H9 (cell line): ENCODE measurements around the gene RAB3C. TPM values are rescaled to one million over a fixed set of nuclear protein-coding genes. Genes with fewer than 3 reads are reported as not detected.

ENCODE experiments used
- DNase-seq: peaks from one replicate; pipeline ENCODE4 v3.0.0-alpha.2; 2017
- H2AFZ ChIP-seq: one replicate; pipeline ENCODE4 v1.6.1; 2013; ENCODE audit warnings: mild to moderate bottlenecking, low read length, control low read depth, moderate library complexity
- H2AK5ac ChIP-seq: 2 replicates; pipeline ENCODE4 v1.6.1; 2013; ENCODE audit warnings: low read length, control low read depth, mixed read lengths; ENCODE audit not compliant: insufficient read length
- H2BK120ac ChIP-seq: one replicate; pipeline ENCODE4 v1.6.1; 2013; ENCODE audit warnings: low read depth, mild to moderate bottlenecking, low read length, control low read depth, inconsistent platforms; ENCODE audit not compliant: poor library complexity, severe bottlenecking
- H2BK12ac ChIP-seq: 2 replicates; pipeline ENCODE4 v1.6.1; 2013; ENCODE audit warnings: low read length, control low read depth, mixed read lengths, low read depth; ENCODE audit not compliant: insufficient read length
- H2BK15ac ChIP-seq: 2 replicates; pipeline ENCODE4 v1.6.1; 2013; ENCODE audit warnings: low read depth, low read length, control low read depth
- H2BK20ac ChIP-seq: one replicate; pipeline ENCODE4 v1.6.1; 2013; ENCODE audit warnings: low read depth, mild to moderate bottlenecking, low read length, control low read depth, inconsistent platforms; ENCODE audit not compliant: poor library complexity, severe bottlenecking
- H2BK5ac ChIP-seq: 2 replicates; pipeline ENCODE4 v1.6.1; 2013; ENCODE audit warnings: low read length, control low read depth, mixed read lengths; ENCODE audit not compliant: insufficient read length
- H3K14ac ChIP-seq: 2 replicates; pipeline ENCODE4 v1.6.1; 2013; ENCODE audit warnings: low read length, control low read depth; ENCODE audit not compliant: insufficient read depth
- H3K18ac ChIP-seq: 2 replicates; pipeline ENCODE4 v1.6.1; 2013; ENCODE audit warnings: low read depth, mild to moderate bottlenecking, mixed read lengths, low read length, control low read depth; ENCODE audit not compliant: insufficient read length
- H3K23ac ChIP-seq: 2 replicates; pipeline ENCODE4 v1.6.1; 2013; ENCODE audit warnings: low read length, control low read depth, mixed read lengths, low read depth; ENCODE audit not compliant: insufficient read length
- H3K23me2 ChIP-seq: 2 replicates; pipeline ENCODE4 v1.6.1; 2013; ENCODE audit warnings: low read depth, mild to moderate bottlenecking, mixed read lengths, low read length, control low read depth; ENCODE audit not compliant: insufficient read length, poor library complexity, severe bottlenecking
- H3K27ac ChIP-seq: 2 replicates; pipeline ENCODE4 v1.5.1; 2013; ENCODE audit warnings: low read length, control low read depth, mixed read lengths, low read depth; ENCODE audit not compliant: insufficient read length
- H3K27me3 ChIP-seq: 2 replicates; pipeline ENCODE4 v1.6.1; 2013; ENCODE audit warnings: low read length, control low read depth, inconsistent platforms; ENCODE audit not compliant: insufficient read depth
- H3K4ac ChIP-seq: 2 replicates; pipeline ENCODE4 v1.6.1; 2013; ENCODE audit warnings: low read depth, mild to moderate bottlenecking, control low read depth, inconsistent platforms, low read length, moderate library complexity
- H3K4me1 ChIP-seq: 2 replicates; pipeline ENCODE4 v1.6.1; 2013; ENCODE audit warnings: low read length, control low read depth, inconsistent platforms; ENCODE audit not compliant: insufficient read depth
- H3K4me2 ChIP-seq: 2 replicates; pipeline ENCODE4 v1.6.1; 2013; ENCODE audit warnings: low read length, control low read depth, mixed read lengths; ENCODE audit not compliant: insufficient read length, insufficient read depth
- H3K56ac ChIP-seq: 2 replicates; pipeline ENCODE4 v1.6.1; 2013; ENCODE audit warnings: low read depth, mild to moderate bottlenecking, mixed read lengths, low read length, control low read depth; ENCODE audit not compliant: insufficient read length
- H3K79me1 ChIP-seq: 2 replicates; pipeline ENCODE4 v1.6.1; 2013; ENCODE audit warnings: low read depth, mild to moderate bottlenecking, moderate library complexity, low read length, control low read depth, inconsistent platforms; ENCODE audit not compliant: insufficient read depth, poor library complexity, severe bottlenecking
- H3K79me2 ChIP-seq: 2 replicates; pipeline ENCODE4 v1.6.1; 2013; ENCODE audit warnings: low read length, control low read depth, inconsistent platforms; ENCODE audit not compliant: insufficient read depth
- H3K9ac ChIP-seq: 2 replicates; pipeline ENCODE4 v1.6.1; 2013; ENCODE audit warnings: low read length, control low read depth, mixed read lengths; ENCODE audit not compliant: insufficient read length; ENCODE audit errors: extremely low read depth
- H3K9me3 ChIP-seq: one replicate; pipeline ENCODE4 v1.6.1; 2013; ENCODE audit warnings: low read depth, low read length, inconsistent platforms; ENCODE audit not compliant: control insufficient read depth
- H3T11ph ChIP-seq: one replicate; pipeline ENCODE4 v1.6.1; 2013; ENCODE audit warnings: mild to moderate bottlenecking, low read length, control low read depth, inconsistent platforms
- H4K20me1 ChIP-seq: one replicate; pipeline ENCODE4 v1.6.1; 2013; ENCODE audit not compliant: control insufficient read depth, insufficient read length, insufficient read depth
- H4K5ac ChIP-seq: 2 replicates; pipeline ENCODE4 v1.6.1; 2013; ENCODE audit warnings: low read depth, mild to moderate bottlenecking, mixed read lengths, low read length, control low read depth; ENCODE audit not compliant: insufficient read length
- H4K8ac ChIP-seq: replicated peaks from 2 replicates; pipeline ENCODE4 v1.6.1; 2013; ENCODE audit warnings: low read length, control low read depth, mixed read lengths, low read depth; ENCODE audit not compliant: insufficient read length
- H4K91ac ChIP-seq: 2 replicates; pipeline ENCODE4 v1.6.1; 2013; ENCODE audit warnings: low read depth, mild to moderate bottlenecking, moderate library complexity, mixed read lengths, low read length, control low read depth; ENCODE audit not compliant: insufficient read length
- H3K27ac Mint-ChIP-seq, 3 experiments: 2 replicates in 2 of 3; 3 replicates in 1 of 3; pipeline ENCODE4 v1.8.0; 2020 to 2021; ENCODE audit warnings: mixed read lengths in 3 of 3, mild to moderate bottlenecking in 1 of 3, moderate library complexity in 1 of 3
- H3K27me3 Mint-ChIP-seq: 2 replicates; pipeline ENCODE4 v1.8.0; 2021; ENCODE audit warnings: low read depth, mild to moderate bottlenecking, moderate library complexity, mixed read lengths
- H3K36me3 Mint-ChIP-seq, 3 experiments: 2 replicates in 2 of 3; 3 replicates in 1 of 3; pipeline ENCODE4 v1.8.0; 2020 to 2021; ENCODE audit warnings: low read depth in 3 of 3, mixed read lengths in 3 of 3; ENCODE audit not compliant: insufficient read depth in 1 of 3
- H3K4me1 Mint-ChIP-seq, 2 experiments: 2 replicates each; pipeline ENCODE4 v1.8.0; 2020; ENCODE audit warnings: mixed read lengths in 2 of 2
- H3K4me3 Mint-ChIP-seq, 2 experiments: 2 replicates in 1 of 2; 3 replicates in 1 of 2; pipeline ENCODE4 v1.8.0; 2020 to 2021; ENCODE audit warnings: mild to moderate bottlenecking in 2 of 2, mixed read lengths in 2 of 2, moderate library complexity in 1 of 2
- H3K9me3 Mint-ChIP-seq, 2 experiments: 2 replicates in 1 of 2; 3 replicates in 1 of 2; pipeline ENCODE4 v1.8.0; 2020; ENCODE audit warnings: mild to moderate bottlenecking in 2 of 2, mixed read lengths in 2 of 2, moderate library complexity in 1 of 2
- WGBS: extraction: QIAGEN DNeasy Blood & Tissue Kit; methylation state at CpG from one replicate; pipeline ENCODE4 v1.1.7; 2013; ENCODE audit warnings: missing lambda C conversion rate, low lambda C conversion rate, mixed read lengths; ENCODE audit not compliant: insufficient read length; ENCODE audit errors: extremely low coverage; 5-methylcytosine and 5-hydroxymethylcytosine counted together
- total RNA-seq: library from RNA; stranded (reverse); gene quantifications from 2 replicates; pipeline ENCODE4 v1.2.1, GENCODE V29; 2021
- TF ChIP-seq, protein P1 (sequence below): fragments of 200-600 bp; sonication (generic); conservative IDR thresholded peaks from 3 replicates; pipeline ENCODE4 v1.8.0; 2021; ENCODE audit warnings: antibody characterized with exemption, mild to moderate bottlenecking

The RAB3C gene
- total RNA-seq, 1 experiment from 2014 or later: 16.3 TPM

DNA sequence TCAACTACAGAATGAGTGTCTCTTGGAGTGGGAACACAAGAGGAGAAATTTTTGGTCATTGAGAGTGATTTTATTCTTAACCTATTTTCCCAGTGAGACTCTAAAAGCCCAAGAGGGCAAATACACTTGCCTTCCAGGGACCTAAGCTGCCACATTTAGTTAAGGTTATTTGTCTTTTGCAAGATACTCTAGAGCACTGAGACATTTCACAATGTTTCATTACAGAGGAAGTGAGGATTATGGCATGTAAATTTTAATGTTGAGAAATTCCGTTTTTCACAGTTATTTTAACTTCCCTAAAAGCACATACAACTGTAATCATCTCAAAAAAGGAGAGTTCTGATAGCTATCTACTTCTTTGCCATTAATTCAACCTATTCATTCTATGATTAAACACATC, 38.7 kb upstream of the RAB3C start:
- H2BK120ac ChIP-seq: no peak overlapping the region
- Mint-ChIP-seq H3K36me3 (peaks cover 4 to 14% (median 7%) of the 10 kb centered on the region in 3 experiments), H3K9me3 (peaks cover 18 to 21% of the 10 kb centered on the region in 2 experiments), H3K4me3 (no peak overlapping the region), H3K27me3 (no peaks in the 10 kb centered on the region), H3K4me1 (no peaks in the 10 kb centered on the region), H3K27ac (no peak overlapping the region)
- H3K27ac ChIP-seq: no peak overlapping the region
- H2AFZ ChIP-seq: no peak overlapping the region
- no peak overlapping the region for H4K5ac ChIP-seq
- no peak overlapping the region for H4K8ac ChIP-seq
- no peaks in the 10 kb centered on the region for H4K20me1 ChIP-seq
- H3K4me1 ChIP-seq: no peaks in the 10 kb centered on the region; the same call in 1 of the 2 replicates
- no peaks in the 10 kb centered on the region for H3K9me3 ChIP-seq
- no peak overlapping the region for H2BK5ac ChIP-seq
- H3K79me2 ChIP-seq: no peaks in the 10 kb centered on the region
- WGBS: no CpG with 5 or more reads among the region's 1 CpG
- H2BK20ac ChIP-seq: no peak overlapping the region
- H2BK15ac ChIP-seq: no peak overlapping the region
- H2AK5ac ChIP-seq: no peak overlapping the region
- H2BK12ac ChIP-seq: no peak overlapping the region
- H3K14ac ChIP-seq: no peak overlapping the region
- H3K23ac ChIP-seq: no peak overlapping the region
- no peaks in the 10 kb centered on the region for H3K27me3 ChIP-seq
- no peak overlapping the region for H3K18ac ChIP-seq
- no peaks in the 10 kb centered on the region for H3K79me1 ChIP-seq
- H3K23me2 ChIP-seq: no peaks in the 10 kb centered on the region
- DNase-seq: no peak
- H3K4me2 ChIP-seq: no peak overlapping the region
- TF ChIP-seq, protein P1, sequence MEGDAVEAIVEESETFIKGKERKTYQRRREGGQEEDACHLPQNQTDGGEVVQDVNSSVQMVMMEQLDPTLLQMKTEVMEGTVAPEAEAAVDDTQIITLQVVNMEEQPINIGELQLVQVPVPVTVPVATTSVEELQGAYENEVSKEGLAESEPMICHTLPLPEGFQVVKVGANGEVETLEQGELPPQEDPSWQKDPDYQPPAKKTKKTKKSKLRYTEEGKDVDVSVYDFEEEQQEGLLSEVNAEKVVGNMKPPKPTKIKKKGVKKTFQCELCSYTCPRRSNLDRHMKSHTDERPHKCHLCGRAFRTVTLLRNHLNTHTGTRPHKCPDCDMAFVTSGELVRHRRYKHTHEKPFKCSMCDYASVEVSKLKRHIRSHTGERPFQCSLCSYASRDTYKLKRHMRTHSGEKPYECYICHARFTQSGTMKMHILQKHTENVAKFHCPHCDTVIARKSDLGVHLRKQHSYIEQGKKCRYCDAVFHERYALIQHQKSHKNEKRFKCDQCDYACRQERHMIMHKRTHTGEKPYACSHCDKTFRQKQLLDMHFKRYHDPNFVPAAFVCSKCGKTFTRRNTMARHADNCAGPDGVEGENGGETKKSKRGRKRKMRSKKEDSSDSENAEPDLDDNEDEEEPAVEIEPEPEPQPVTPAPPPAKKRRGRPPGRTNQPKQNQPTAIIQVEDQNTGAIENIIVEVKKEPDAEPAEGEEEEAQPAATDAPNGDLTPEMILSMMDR: no peak
- H3K9ac ChIP-seq: no peak overlapping the region
- H3K56ac ChIP-seq: no peak overlapping the region
- no peak overlapping the region for H3K4ac ChIP-seq
- no peak overlapping the region for H4K91ac ChIP-seq
- H3T11ph ChIP-seq: no peak overlapping the region
